GM21390 (cell line): Measurements from ENCODE around the gene CGB7.
"Not testable (repeated sequence)": the region's sequence is repeated elsewhere in the genome, so short reads cannot be mapped to it uniquely, and the experiment has no call there.

ENCODE experiments used
- ATAC-seq: cut with Tn5 transposase; IDR thresholded peaks from one replicate; pipeline ENCODE4 v1.9.1; 2021; ENCODE audit not compliant: unreplicated experiment

The CGB7 gene

DNA sequence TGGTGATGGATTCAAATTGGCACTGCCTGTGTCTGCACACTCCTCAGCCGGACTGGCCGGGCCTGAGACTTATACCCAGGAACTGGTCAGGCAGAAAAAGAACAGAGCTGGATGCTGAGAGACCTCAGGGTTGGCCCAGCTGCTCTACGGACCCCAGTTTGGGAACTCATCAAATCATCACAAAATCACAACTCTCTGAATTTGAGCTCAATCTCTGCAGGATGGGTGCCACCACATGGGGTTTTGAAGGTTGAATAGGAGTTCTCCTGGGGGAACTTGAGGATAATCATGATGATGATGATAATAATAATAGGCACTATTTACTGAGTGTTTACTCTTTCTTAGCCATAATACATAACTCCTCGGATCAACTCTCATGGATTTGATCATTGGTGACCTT lies 14.9 kb downstream of the CGB7 start:
- not testable (repeated sequence) for ATAC-seq

DNA sequence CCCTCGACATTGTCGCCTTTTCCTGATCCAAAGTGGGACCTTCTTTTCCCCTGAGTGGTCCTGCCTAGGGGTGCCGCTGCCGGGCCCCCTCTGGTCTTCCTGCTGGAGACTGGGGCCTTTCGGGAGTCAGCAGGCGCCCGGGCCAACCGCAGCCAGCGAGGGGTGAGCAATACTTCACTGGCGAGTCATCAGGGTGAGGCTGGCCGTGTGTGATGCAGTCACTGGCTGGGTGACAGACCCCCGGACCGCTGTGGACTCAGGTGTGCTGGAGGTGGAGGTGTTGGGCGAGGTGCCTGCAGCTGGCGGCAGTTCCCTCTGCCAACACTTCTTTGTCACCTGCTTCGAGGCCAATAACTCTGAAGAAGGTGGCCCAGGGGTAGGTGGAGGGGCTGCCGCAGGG lies 15.4 kb downstream of the CGB7 start:
- no peak for ATAC-seq

GRCh38 chr19:49039736-49040135 lies 17.8 kb downstream of the CGB7 start:
- ATAC-seq = not testable (repeated sequence)

GRCh38 chr19:49038557-49039276 lies 18.8 kb downstream of the CGB7 start:
- not testable (repeated sequence) for ATAC-seq

GRCh38 chr19:49038111-49038510 lies 19.4 kb downstream of the CGB7 start:
- ATAC-seq = not testable (repeated sequence)

DNA sequence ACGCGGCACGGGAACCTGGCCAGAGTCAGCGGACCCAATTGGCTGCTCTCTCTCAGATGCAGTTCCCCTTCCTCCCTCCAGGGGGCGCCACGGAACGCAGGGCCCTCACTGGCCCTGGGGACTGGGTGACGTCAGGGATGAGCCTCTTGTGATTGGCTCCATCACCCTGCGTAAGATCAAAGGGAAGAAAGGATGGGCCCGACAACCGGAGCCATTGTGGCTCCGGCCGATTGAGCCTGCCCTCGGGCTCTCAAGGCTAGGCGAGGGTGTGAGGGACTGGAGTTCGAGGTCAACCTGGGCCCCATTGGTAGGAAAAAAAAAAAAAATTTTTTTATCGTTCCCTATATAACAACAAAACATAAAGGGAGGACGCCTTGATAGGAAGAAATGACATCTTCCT lies 20.7 kb downstream of the CGB7 start, which contains the start of gene CGB1:
TSS of gene CGB1 (minus strand) at position 81 of the 400 bp plus-strand sequence. CDS start 184 bp downstream, outside the sequence.
- not testable (repeated sequence) for ATAC-seq

DNA sequence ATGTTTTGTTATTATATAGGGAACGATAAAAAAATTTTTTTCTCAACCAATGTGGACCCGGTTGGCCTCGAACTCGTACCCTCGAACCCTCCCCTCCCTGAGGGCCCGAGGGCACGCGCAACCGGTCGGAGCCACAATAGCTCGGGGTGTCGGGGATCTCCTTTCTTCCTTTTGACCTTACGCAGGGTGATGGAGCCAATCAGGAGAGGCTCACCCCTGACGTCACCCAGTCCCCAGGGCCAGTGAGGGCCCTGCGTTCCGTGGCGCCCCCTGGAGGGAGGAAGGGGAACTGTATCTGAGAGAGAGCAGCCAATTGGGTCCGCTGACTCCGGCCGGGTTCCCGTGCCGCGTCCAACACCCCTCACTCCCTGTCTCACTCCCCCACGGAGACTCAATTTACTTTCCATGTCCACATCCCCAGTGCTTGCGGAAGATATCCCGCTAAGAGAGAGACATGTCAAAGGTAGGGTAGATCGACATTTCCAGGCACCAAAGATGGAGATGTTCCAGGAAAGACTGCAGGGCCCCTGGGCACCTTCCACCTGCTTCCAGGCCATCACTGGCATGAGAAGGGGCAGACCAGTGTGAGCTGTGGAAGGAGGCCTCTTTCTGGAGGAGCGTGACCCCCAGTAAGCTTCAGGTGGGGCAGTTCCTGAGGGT lies 25.8 kb downstream of the CGB7 start, which contains the start of gene CGB2:
TSS of gene CGB2 (plus strand) at position 249 of the 660 bp plus-strand sequence. CDS start at position 455, 206 bp downstream.
- ATAC-seq = not testable (repeated sequence)

DNA sequence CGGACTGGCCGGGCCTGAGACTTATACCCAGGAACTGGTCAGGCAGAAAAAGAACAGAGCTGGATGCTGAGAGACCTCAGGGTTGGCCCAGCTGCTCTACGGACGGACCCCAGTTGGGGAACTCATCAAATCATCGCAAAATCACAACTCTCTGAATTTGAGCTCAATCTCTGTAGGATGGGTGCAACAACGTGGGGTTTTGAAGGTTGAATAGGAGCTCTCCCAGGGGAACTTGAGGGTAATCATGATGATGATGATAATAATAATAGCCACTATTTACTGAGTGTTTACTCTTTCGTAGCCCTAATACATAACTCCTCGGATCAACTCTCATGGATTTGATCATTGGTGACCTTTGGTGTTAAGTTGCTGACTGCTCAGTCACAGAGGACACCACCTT lies 27.2 kb downstream of the CGB7 start:
- not testable (repeated sequence) for ATAC-seq

DNA sequence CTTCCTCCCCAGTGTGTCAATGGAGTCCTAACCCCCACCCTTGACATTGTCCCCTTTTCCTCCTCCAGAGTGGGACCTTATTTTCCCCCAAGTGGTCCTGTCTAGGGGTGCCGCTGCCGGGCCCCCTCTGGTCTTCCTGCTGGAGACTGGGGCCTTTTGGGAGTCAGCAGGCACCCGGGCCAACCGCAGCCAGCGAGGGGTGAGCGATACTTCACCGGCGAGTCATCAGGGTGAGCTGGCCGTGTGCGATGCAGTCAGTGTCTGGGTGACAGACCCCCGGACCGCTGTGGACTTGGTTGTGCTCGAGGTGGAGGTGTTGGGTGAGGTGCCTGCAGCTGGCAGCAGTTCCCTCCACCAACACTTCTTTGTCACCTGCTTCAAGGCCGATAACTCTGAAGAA lies 27.8 kb downstream of the CGB7 start:
- not testable (repeated sequence) for ATAC-seq

GRCh38 chr19:49028686-49029085 lies 28.9 kb downstream of the CGB7 start:
- not testable (repeated sequence) for ATAC-seq

- not testable (repeated sequence) for ATAC-seq
These were observed 31.9 kb downstream of the CGB7 start for GRCh38 chr19:49025599-49025998.

DNA sequence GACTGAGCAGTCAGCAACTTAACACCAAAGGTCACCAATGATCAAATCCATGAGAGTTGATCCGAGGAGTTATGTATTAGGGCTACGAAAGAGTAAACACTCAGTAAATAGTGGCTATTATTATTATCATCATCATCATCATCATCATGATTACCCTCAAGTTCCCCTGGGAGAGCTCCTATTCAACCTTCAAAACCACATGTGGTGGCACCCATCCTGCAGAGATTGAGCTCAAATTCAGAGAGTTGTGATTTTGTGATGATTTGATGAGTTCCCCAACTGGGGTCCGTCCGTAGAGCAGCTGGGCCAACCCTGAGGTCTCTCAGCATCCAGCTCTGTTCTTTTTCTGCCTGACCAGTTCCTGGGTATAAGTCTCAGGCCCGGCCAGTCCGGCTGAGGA lies 32.5 kb downstream of the CGB7 start:
- ATAC-seq = not testable (repeated sequence)

DNA sequence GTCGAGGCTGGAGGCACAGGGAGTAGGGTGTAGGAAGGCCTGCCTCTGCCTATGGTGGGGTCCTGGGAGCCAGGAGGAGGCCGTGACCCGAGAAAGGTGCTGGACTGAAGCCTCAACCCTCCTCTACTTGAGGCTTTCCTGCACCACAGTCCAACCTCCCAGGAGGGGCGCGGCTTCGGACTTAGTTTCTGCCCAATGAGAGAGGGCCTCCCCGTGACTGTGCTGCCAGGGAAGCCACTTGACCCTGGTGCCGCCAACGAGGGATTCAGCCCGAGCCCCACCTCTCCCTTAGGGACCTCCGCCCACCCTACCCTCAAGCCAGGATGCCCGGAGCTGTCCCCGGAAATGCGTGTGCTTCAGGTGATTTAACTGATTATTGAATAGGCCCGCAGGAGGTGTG lies 33.3 kb downstream of the CGB7 start, which contains the start of gene CGB3:
TSS of gene CGB3 (minus strand) at position 101 of the 400 bp plus-strand sequence. CDS start 362 bp downstream, outside the sequence.
- ATAC-seq = not testable (repeated sequence)

DNA sequence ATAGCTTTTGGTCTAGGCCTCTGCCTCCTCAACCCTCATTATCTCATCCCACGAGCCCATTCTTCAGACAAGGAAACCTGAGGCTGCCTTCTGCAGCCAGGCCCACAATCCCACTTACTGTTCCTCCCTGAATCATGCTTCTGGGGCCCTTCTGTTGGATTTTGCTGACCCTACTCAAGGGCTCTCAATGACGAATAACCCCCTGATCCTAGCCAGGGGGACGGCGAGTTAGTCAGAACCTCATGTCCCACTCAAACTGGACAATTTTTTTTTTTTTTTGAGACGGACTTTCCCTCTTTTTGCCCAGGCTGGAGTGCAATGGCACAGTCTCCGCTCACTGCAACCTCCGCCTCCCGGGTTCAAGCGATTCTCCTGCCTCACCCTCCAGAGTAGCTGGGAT lies 35.4 kb downstream of the CGB7 start:
- no peak for ATAC-seq

DNA sequence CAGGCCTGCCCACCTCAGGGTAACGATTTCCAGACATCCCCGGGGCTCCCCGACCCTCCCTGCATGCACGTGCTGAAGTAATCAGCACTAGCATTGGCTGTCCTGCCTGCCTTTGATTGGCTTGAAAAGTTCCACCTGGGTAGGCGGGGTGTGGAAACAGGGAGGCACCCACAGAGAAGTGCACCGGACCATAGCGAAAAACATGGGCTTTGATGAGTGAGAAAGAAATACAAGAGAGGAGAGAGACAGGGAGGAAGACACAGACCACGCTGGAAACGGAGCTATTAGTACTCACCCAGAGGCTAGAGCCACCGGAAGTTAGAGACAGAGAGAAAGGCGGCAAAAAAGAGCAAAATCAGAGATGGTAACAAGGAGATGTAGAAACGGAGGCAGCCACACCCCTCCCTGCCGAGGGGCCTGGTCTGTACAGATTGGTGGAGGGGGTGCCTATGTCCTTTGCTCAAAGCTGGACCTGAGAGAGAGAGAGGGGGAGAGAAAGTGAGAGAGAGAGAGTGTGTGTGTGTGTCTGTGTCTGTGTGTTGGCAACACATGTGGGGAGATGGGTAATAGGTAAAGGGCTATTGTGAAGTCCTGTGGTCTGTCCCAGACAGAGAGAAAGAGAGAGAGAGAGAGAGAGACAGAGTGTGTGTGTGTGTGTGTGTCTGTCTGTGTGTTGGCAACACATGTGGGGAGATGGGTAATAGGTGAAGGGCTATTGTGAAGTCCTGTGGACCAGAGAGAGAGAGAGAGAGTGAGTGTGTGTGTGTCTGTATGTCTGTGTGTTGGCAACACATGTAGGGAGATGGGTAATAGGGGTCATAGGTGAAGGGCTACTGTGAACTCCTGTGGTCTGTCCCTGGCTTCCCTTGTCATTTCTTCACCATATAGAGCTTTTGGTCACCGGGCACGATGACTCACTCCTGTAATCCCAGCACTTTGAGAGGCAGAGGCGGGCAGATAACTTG lies 36.3 kb downstream of the CGB7 start:
- no peak for ATAC-seq

DNA sequence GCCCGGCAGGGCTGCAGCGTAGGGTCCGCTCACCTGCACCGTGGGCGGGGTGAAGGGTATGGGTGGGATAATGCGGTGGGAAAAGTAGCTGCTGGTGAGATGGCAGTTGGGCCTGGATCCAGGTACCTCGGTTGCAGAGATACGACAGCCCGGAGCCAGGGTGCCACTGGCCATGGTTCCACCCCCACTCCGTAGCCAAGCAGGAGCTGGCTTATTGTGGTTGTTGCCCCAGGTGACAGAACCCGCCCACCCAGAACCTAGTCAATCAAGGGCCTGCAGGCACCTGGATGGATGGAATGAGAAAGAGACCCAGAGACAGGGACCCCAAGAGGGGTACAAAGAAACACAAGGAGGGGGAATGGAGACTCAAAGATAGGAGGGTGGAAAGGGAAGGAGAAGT lies 37.2 kb downstream of the CGB7 start:
- ATAC-seq = no peak

DNA sequence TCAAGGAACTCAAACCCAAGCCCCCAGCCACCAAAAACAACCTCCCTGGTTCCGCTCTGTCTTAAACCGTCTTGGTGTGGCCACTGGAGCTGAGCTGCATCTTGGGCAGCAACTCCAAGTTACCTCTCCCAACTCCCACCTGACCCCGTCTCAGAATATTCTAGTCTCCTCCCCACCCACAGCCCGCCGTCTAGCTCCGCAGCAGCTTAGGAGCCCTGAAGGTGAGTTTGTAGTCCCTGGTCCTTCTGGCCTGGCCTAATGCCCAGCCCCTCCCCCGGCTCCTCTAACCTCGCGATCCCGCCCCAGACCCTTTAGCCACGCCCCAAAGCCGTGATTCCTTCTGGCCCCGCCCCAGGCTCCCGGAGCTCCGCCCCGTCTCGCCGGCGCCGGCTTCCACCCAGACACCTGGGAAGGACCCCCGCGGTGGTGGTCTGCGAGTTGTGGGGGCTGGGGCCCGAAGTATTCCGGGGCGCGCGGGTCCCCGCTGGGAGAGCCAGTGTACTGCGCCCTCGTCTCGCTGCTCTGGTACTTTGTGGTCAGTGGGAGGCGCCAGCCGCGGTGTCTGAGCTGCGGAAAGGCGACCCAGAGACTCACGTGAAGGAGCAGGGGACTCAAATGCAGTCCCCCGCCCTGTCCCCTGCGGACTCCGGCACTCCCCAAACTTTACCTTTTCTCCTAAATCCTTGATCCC lies 38.2 kb downstream of the CGB7 start:
- no peak for ATAC-seq

GRCh38 chr19:49018388-49019241 lies 38.9 kb downstream of the CGB7 start:
- not testable (repeated sequence) for ATAC-seq

- ATAC-seq = no peak
These were observed 39.7 kb downstream of the CGB7 start for GRCh38 chr19:49017666-49018351.
